Caco-2 (cell line): Measurements from ENCODE around the gene ZNF219. TPM values are rescaled to one million over a fixed set of nuclear protein-coding genes. Genes with fewer than 3 reads are reported as not detected.

Experiments used
- BruUV-seq: library from RNA; stranded (reverse); fragments of 400-500 nt; replicated peaks from 2 replicates; lab custom pipeline; 2021; lab: Mats Ljungman, UMichigan
- CTCF ChIA-PET: fragments of 300-600 bp; sonication (Branson Sonifier 250); formaldehyde crosslinking; loops from one replicate; lab custom pipeline; 2022; ENCODE audit warnings: antibody characterized with exemption; lab: Charles Lee
- POLR2A ChIA-PET: fragments of 300-600 bp; sonication (Branson Sonifier 250); formaldehyde crosslinking; loops from one replicate; lab custom pipeline; 2022; ENCODE audit warnings: antibody characterized with exemption; lab: Charles Lee
- DNase-seq, 2 experiments: peaks; one replicate each; pipeline versions ENCODE4 v3.0.0 to v3.0.0-alpha.2; 2020 to 2022
- H3K27me3 ChIP-seq: replicated peaks from 2 replicates; pipeline ENCODE4 v1.6.0; 2011; ENCODE audit warnings: low read length; ENCODE audit not compliant: control insufficient read depth, insufficient read depth
- H3K36me3 ChIP-seq: 2 replicates; pipeline ENCODE4 v1.5.1; 2011; ENCODE audit warnings: low read length; ENCODE audit not compliant: control insufficient read depth, insufficient read depth
- H3K4me1 ChIP-seq: fragments of 250-450 bp; sonication (Bioruptor Pico); 2 replicates; pipeline ENCODE4 v1.5.1; 2020; ENCODE audit warnings: mild to moderate bottlenecking
- H3K4me3 ChIP-seq: 2 replicates; pipeline ENCODE4 v1.5.1; 2011; ENCODE audit warnings: low read depth, mild to moderate bottlenecking, control low read depth, low read length
- H3K9me3 ChIP-seq: fragments of 250-450 bp; sonication (Bioruptor Pico); 2 replicates; pipeline ENCODE4 v1.5.1; 2020; ENCODE audit warnings: mild to moderate bottlenecking, moderate library complexity
- H3K27ac Mint-ChIP-seq: one replicate; pipeline ENCODE4 v1.8.0; 2022; ENCODE audit warnings: mixed read lengths; ENCODE audit not compliant: unreplicated experiment
- H3K27me3 Mint-ChIP-seq: one replicate; pipeline ENCODE4 v1.8.0; 2022; ENCODE audit warnings: mixed read lengths; ENCODE audit not compliant: insufficient read depth, unreplicated experiment
- H3K36me3 Mint-ChIP-seq: one replicate; pipeline ENCODE4 v1.8.0; 2022; ENCODE audit warnings: mild to moderate bottlenecking, mixed read lengths; ENCODE audit not compliant: insufficient read depth, unreplicated experiment
- H3K4me1 Mint-ChIP-seq: one replicate; pipeline ENCODE4 v1.8.0; 2022; ENCODE audit warnings: low read depth, mixed read lengths; ENCODE audit not compliant: unreplicated experiment
- H3K4me3 Mint-ChIP-seq: one replicate; pipeline ENCODE4 v1.8.0; 2022; ENCODE audit warnings: mild to moderate bottlenecking, moderate library complexity, mixed read lengths; ENCODE audit not compliant: unreplicated experiment
- H3K9me3 Mint-ChIP-seq: one replicate; pipeline ENCODE4 v1.8.0; 2022; ENCODE audit warnings: mixed read lengths; ENCODE audit not compliant: unreplicated experiment
- CTCF ChIP-seq, 2 experiments: fragments of 200-600 bp in 1 of 2; IDR thresholded peaks; 1 replicate in 1 of 2; 2 replicates in 1 of 2; pipeline versions ENCODE4 v1.5.1 to v1.8.0; 2011 to 2022; ENCODE audit warnings: antibody characterized with exemption in 1 of 2, control low read depth in 1 of 2, inconsistent platforms in 1 of 2, low read depth in 1 of 2, low read length in 1 of 2, mild to moderate bottlenecking in 1 of 2, moderate library complexity in 1 of 2; ENCODE audit not compliant: insufficient read depth in 1 of 2, severe bottlenecking in 1 of 2, unreplicated experiment in 1 of 2
- intact Hi-C: fragments of 100-400 bp; cut with micrococcal nuclease; formaldehyde crosslinking; loops from one replicate; pipeline ENCODE4 v1.10.0; 2022; ENCODE audit not compliant: unreplicated experiment
- total RNA-seq: library from RNA; stranded (reverse); gene quantifications from 2 replicates; pipeline ENCODE4 v1.2.3, GENCODE V29; 2022

Gene ZNF219
- total RNA-seq, 1 experiment from 2014 or later, result 35.2 TPM

- Mint-ChIP-seq H3K27ac (no peak overlapping the region), H3K9me3 (no peaks in the 10 kb centered on the region), H3K36me3 (no peaks in the 10 kb centered on the region), H3K4me3 (no peak overlapping the region), H3K4me1 (peaks cover 8% of the 10 kb centered on the region), H3K27me3 (no peaks in the 10 kb centered on the region)
- intact Hi-C loops, result no loop called here
- H3K9me3 ChIP-seq, result no peaks in the 10 kb centered on the region
- no peak for TF ChIP-seq CTCF (IDR thresholded peaks at IDR 0.05; ENCODE audit: insufficient read depth in 1 of 2, low read depth in 1 of 2, low read length in 1 of 2, severe bottlenecking in 1 of 2, unreplicated experiment in 1 of 2)
- peaks cover 13% of the 10 kb centered on the region for H3K4me1 ChIP-seq
- H3K36me3 ChIP-seq, result no peaks in the 10 kb centered on the region
- BruUV-seq, result no TSS peak
- no peak overlapping the region for H3K4me3 ChIP-seq
- POLR2A ChIA-PET, result no interaction called here
- CTCF ChIA-PET, result interaction anchor here (1.2 to 1.3 kb wide), 2 partner anchors 36 to 54 kb away, joined by 5 read pairs; no protein-coding TSS in a partner anchor
- no peak for DNase-seq
- no peaks in the 10 kb centered on the region for H3K27me3 ChIP-seq
Observed at GRCh38 chr14:21050597-21050996, 47.9 kb downstream of the ZNF219 start.

- BruUV-seq, result no TSS peak
- no peak for DNase-seq
- Mint-ChIP-seq H3K27me3 (peaks cover 11% of the 10 kb centered on the region), H3K9me3 (no peaks in the 10 kb centered on the region), H3K4me1 (peaks cover 5% of the 10 kb centered on the region), H3K4me3 (no peak overlapping the region), H3K36me3 (no peaks in the 10 kb centered on the region), H3K27ac (no peak overlapping the region)
- H3K9me3 ChIP-seq, result no peaks in the 10 kb centered on the region
- intact Hi-C loops, result no loop called here
- CTCF ChIA-PET, result interaction anchor here (3.1 kb wide), 1 partner anchor 34 kb away, joined by 14 read pairs; no protein-coding TSS in a partner anchor
- peaks cover 5% of the 10 kb centered on the region; the same call in 1 of the 2 replicates for H3K4me1 ChIP-seq
- POLR2A ChIA-PET, result no interaction called here
- TF ChIP-seq CTCF (IDR thresholded peaks at IDR 0.05; ENCODE audit: insufficient read depth in 1 of 2, low read depth in 1 of 2, low read length in 1 of 2, severe bottlenecking in 1 of 2, unreplicated experiment in 1 of 2), result no peak
- H3K36me3 ChIP-seq, result no peaks in the 10 kb centered on the region
- no peak overlapping the region for H3K4me3 ChIP-seq
- no peaks in the 10 kb centered on the region for H3K27me3 ChIP-seq
Observed at GRCh38 chr14:21049271-21049673, 49.2 kb downstream of the ZNF219 start.

GRCh38 chr14:21048638-21049037 lies 49.8 kb downstream of the ZNF219 start:
- intact Hi-C loops, result no loop called here
- H3K27me3 ChIP-seq, result no peaks in the 10 kb centered on the region

More at GRCh38 chr14:21048638-21049037, 49.8 kb downstream of the ZNF219 start:
- DNase-seq, result no peak
- H3K4me1 ChIP-seq, result no peaks in the 10 kb centered on the region
- no peak for TF ChIP-seq CTCF (IDR thresholded peaks at IDR 0.05; ENCODE audit: insufficient read depth in 1 of 2, low read depth in 1 of 2, low read length in 1 of 2, severe bottlenecking in 1 of 2, unreplicated experiment in 1 of 2)
- Mint-ChIP-seq H3K9me3 (no peaks in the 10 kb centered on the region), H3K4me3 (no peak overlapping the region), H3K4me1 (no peaks in the 10 kb centered on the region), H3K27ac (no peak overlapping the region), H3K27me3 (peaks cover 11% of the 10 kb centered on the region), H3K36me3 (no peaks in the 10 kb centered on the region)
- POLR2A ChIA-PET, result no interaction called here
- no TSS peak for BruUV-seq
- no peaks in the 10 kb centered on the region for H3K36me3 ChIP-seq
- CTCF ChIA-PET, result interaction anchor here (0.6 to 3.1 kb wide), 2 partner anchors 34 to 504 kb away, joined by 4 to 14 read pairs; no protein-coding TSS in a partner anchor
- H3K4me3 ChIP-seq, result no peak overlapping the region
- no peaks in the 10 kb centered on the region for H3K9me3 ChIP-seq
